ENCODE data around the gene DHX16.

GRCh38 chr6:30670760-30671527 is 1.9 kb downstream of the DHX16 start:
- peak; percentile 20; the same call in 1 of the 2 replicates for TF ChIP-seq CTCF (IDR thresholded peaks at IDR 0.05; ENCODE audit: low read length)
- no peak for TF ChIP-seq EZH2 (IDR thresholded peaks at IDR 0.05; ENCODE audit: borderline replicate concordance, low read length)

All from OCI-LY1 (cell line).